ACC112 (cell line): ENCODE results near the gene NABP1.

ENCODE experiments used
- H2AFZ ChIP-seq: fragments of 200-600 bp; sonication (generic); one replicate; pipeline ENCODE4 v1.6.0; 2017; ENCODE audit warnings: antibody characterized with exemption, low read length; ENCODE audit not compliant: unreplicated experiment
- H3K27ac ChIP-seq: fragments of 200-600 bp; sonication (generic); 2 replicates; pipeline ENCODE4 v1.5.1; 2014; ENCODE audit warnings: low read depth, mild to moderate bottlenecking, antibody characterized with exemption, low read length, moderate library complexity
- H3K27me3 ChIP-seq: fragments of 200-600 bp; sonication (generic); 2 replicates; pipeline ENCODE4 v1.6.1; 2014; ENCODE audit warnings: mild to moderate bottlenecking, antibody characterized with exemption, low read length, moderate library complexity, mixed read lengths; ENCODE audit not compliant: insufficient read depth
- H3K36me3 ChIP-seq: fragments of 200-600 bp; sonication (generic); 2 replicates; pipeline ENCODE4 v1.6.1; 2016; ENCODE audit warnings: mild to moderate bottlenecking, antibody characterized with exemption, low read length, moderate library complexity, mixed read lengths; ENCODE audit not compliant: insufficient read depth
- H3K4me1 ChIP-seq: fragments of 200-600 bp; sonication (generic); one replicate; pipeline ENCODE4 v1.6.1; 2016; ENCODE audit warnings: low read length, mixed read lengths; ENCODE audit not compliant: insufficient read depth, unreplicated experiment, control insufficient read depth
- H3K4me3 ChIP-seq: fragments of 200-600 bp; sonication (generic); 2 replicates; pipeline ENCODE4 v1.5.1; 2014; ENCODE audit warnings: mild to moderate bottlenecking, low read depth, low read length
- H3K79me2 ChIP-seq: fragments of 200-600 bp; sonication (generic); one replicate; pipeline ENCODE4 v1.6.0; 2016; ENCODE audit warnings: low read length; ENCODE audit not compliant: control insufficient read depth, unreplicated experiment, insufficient read depth

Gene NABP1

DNA sequence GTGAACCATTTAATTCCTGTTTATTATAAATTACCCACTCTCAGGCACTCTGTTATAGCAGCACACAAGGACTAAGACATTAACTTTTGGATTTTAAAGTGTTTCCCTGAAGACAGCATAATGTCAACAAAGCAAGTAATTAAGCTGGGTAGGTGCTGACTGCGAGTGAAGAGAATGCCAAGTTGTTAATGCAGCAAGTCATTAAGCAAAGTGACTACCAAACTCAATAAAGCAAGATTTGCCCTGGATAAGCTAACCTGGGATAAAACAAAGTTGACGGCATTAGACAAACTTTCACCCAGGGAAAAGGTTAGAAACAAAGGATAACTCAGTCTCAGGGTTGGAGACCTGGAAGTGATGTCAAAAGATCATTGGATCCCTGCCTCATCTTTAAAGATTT is 28.4 kb upstream of the NABP1 start:
- H3K27ac ChIP-seq = no peak overlapping the region
- no peaks in the 10 kb centered on the region for H3K27me3 ChIP-seq
- no peaks in the 10 kb centered on the region for H3K79me2 ChIP-seq
- H3K4me3 ChIP-seq = no peak overlapping the region
- no peaks in the 10 kb centered on the region for H3K36me3 ChIP-seq
- H2AFZ ChIP-seq = no peak overlapping the region
- peaks cover 8% of the 10 kb centered on the region for H3K4me1 ChIP-seq

DNA sequence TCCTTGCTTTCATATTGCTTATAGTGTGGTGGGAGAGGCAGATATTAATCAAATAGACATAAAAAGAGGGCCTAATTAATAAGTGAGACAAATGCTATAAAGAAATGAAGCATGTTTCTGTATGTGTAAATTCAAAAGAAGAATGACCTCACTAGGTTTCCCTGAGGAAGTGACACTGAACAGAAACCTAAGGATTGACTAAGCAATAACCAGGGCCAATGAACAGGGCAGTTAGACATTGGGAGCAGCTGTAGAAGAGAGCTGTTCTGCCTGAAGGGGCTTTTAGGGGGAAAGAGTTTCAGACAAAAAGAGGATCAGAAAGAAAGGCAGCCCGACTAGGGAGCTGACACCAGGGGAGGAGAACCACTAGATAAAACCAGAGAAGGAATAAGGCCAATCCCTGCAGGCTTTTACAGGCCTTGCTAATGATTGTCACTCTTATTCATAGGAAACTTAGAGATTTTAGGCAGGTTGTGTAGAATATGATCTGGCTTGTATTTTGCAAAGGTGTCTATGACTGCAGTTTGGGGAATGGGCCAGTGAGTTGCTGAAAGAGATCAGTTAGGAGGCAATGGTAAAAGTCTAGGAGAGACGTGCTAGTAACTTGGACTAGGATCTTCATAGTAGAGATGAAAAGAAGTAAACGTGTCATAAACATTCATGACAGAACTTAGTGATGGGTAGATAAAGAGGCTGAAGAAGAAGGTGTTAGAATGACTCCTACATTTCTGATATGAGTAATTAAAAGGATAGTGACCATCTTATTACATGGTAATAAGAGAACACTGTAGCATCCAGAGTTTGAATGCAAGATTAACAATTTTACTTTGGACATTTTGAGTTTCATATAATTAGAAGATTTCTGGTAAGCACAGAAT is 26.8 kb upstream of the NABP1 start:
- Histone ChIP-seq H3K27me3 (no peaks in the 10 kb centered on the region), H3K27ac (no peak overlapping the region), H3K4me1 (peaks cover 12% of the 10 kb centered on the region), H2AFZ (peak overlapping the region; percentile 3), H3K79me2 (no peaks in the 10 kb centered on the region), H3K36me3 (no peaks in the 10 kb centered on the region), H3K4me3 (no peak overlapping the region)

DNA sequence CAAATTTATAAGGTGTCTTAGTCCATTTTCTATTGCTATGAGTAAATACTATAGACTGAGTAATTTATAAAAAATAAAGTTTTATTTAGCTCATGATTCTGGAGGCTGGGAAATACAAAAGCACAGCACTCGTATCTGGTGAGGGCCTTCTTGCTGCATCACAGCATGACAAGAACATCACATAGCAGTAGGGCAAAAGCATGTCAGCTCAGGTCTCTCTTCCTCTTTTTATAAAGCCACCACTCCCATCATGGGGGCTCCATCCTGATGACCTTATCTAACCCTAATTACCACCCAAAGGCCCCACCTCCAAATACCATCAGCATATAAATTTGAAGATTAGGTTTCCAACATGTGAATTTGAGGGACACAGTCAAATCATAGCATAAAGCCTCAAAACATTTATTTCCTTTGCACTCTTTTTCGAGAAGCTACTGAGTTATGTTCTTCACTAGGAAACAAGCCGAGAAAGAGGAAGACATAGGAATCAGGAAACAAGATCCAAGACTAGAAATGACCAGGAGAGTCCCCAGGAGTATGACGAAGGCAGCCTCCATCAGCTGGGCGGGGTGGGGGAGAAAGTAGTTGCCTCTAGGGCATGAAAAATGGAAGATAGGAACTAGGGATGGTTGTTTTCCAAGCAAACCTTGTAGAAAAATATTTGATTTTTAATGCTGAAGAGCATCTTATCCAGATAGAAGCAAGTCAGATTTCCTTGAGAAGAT is 24.1 kb upstream of the NABP1 start:
- H3K36me3 ChIP-seq = no peaks in the 10 kb centered on the region
- H3K4me3 ChIP-seq = no peak overlapping the region
- no peaks in the 10 kb centered on the region for H3K79me2 ChIP-seq
- H3K4me1 ChIP-seq = peaks cover 31% of the 10 kb centered on the region
- H3K27ac ChIP-seq = no peak overlapping the region
- H2AFZ ChIP-seq = no peak overlapping the region
- H3K27me3 ChIP-seq = no peaks in the 10 kb centered on the region

DNA sequence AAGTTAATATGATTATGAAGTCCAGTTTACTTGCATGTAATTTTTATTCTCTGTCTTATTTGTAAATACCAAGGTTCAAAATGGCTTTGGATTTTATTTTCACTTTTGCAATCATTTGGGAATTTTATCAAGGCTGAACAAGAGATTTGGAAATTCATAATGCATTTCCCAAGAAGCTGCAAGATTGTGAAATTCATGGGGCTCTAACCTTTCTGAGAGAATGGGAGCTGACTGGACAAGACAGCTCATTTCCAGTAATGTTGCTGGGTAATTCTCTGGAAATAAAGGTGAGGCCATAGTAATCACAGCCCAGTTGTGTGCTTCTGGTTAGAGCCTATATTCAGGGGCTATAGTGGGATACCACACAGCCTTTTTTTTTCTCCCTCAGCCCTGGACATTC is 21.5 kb upstream of the NABP1 start:
- Histone ChIP-seq H3K27ac (peak overlapping the region; percentile 70), H3K4me3 (no peak overlapping the region), H3K27me3 (no peaks in the 10 kb centered on the region), H3K79me2 (no peaks in the 10 kb centered on the region), H3K4me1 (peaks cover 32% of the 10 kb centered on the region), H3K36me3 (no peaks in the 10 kb centered on the region), H2AFZ (peak overlapping the region; percentile 67)

DNA sequence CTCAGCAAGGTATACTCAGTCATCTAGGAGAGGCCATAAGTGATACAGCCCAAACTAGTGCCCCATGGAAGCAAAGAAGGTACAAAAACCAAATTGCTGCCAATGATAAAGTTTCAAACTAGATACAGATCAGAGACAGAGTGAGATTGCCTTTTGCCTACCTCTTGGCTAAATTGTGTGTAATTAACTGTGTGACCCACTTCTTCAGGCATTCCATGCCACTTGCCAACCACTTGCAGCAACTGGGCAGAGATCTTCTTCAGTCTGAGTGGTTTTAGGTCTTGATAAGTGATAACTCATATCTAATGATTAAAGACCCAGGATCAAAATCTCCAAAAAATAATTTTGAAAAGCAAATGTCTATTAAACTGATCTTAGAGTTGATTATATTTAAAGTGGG is 21.1 kb upstream of the NABP1 start:
- H3K79me2 ChIP-seq = no peaks in the 10 kb centered on the region
- H3K27me3 ChIP-seq = no peaks in the 10 kb centered on the region
- peaks cover 32% of the 10 kb centered on the region for H3K4me1 ChIP-seq
- no peak overlapping the region for H2AFZ ChIP-seq
- H3K27ac ChIP-seq = peak overlapping the region; percentile 70
- no peaks in the 10 kb centered on the region for H3K36me3 ChIP-seq
- H3K4me3 ChIP-seq = no peak overlapping the region

DNA sequence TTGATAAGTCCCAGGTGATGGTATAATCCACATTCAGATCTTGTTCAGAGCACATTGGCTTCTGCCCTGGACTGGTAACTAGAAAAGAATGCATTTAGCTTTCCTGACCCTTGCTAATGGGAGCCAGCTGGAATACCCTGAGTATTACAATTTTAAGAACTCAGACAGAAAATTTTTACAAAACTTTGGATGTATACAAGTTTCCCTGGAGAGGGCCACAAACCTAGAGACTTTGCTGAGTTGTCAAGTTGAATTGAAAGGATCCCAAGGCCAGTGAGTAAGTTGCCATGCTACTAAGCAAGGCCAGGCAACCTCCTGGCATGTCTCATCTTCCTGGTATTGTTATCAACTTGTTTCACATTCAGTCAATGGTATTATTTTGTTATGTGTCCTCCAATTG is 20.0 kb upstream of the NABP1 start:
- Histone ChIP-seq H3K4me1 (peaks cover 32% of the 10 kb centered on the region), H3K79me2 (no peaks in the 10 kb centered on the region), H3K27me3 (no peaks in the 10 kb centered on the region), H2AFZ (peak overlapping the region; percentile 20), H3K4me3 (no peak overlapping the region), H3K36me3 (no peaks in the 10 kb centered on the region), H3K27ac (peak overlapping the region; percentile 65)

DNA sequence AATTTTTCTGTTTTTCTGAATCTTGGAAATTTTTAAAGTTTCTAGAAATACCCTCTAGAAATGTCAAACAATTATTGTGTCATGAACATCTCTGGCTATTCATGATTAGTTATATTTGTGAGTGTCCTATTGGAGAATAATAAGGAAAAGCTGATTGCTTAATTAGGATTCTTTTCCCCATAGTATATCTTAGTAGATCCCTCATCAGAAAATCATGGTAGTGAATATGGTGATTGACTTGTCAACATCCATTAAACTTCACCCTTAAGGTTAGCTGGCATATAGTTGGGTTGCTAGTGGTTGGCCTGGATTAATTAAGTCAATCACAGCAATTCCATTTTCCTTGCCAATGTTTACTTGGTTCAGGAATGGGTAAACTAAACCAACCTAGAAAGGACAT is 18.7 kb upstream of the NABP1 start:
- Histone ChIP-seq H2AFZ (no peak overlapping the region), H3K4me3 (no peak overlapping the region), H3K27ac (no peak overlapping the region), H3K36me3 (no peaks in the 10 kb centered on the region), H3K4me1 (peaks cover 32% of the 10 kb centered on the region), H3K79me2 (no peaks in the 10 kb centered on the region), H3K27me3 (no peaks in the 10 kb centered on the region)

DNA sequence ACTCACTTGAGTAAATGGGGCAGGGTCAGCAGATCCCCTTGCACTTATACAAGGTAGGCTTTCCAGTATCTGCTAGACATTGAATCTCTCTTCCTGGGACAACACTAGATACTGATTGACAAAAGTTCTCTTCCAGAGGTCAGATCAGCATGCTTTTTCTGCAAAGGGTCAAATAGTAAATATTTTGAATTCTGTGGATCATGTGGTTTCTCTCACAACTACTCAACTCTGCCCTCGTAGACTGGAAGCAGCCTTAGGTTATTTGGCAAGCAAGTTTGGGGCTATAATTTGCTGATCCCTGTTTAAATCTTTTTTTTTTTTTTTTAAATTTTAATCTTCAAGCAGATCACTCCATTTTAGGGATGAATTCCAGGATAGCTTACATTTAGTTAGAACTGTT is 17.4 kb upstream of the NABP1 start:
- H3K27me3 ChIP-seq = no peaks in the 10 kb centered on the region
- H3K27ac ChIP-seq = no peak overlapping the region
- H3K36me3 ChIP-seq = no peaks in the 10 kb centered on the region
- H2AFZ ChIP-seq = no peak overlapping the region
- peaks cover 40% of the 10 kb centered on the region for H3K4me1 ChIP-seq
- no peaks in the 10 kb centered on the region for H3K79me2 ChIP-seq
- H3K4me3 ChIP-seq = no peak overlapping the region

DNA sequence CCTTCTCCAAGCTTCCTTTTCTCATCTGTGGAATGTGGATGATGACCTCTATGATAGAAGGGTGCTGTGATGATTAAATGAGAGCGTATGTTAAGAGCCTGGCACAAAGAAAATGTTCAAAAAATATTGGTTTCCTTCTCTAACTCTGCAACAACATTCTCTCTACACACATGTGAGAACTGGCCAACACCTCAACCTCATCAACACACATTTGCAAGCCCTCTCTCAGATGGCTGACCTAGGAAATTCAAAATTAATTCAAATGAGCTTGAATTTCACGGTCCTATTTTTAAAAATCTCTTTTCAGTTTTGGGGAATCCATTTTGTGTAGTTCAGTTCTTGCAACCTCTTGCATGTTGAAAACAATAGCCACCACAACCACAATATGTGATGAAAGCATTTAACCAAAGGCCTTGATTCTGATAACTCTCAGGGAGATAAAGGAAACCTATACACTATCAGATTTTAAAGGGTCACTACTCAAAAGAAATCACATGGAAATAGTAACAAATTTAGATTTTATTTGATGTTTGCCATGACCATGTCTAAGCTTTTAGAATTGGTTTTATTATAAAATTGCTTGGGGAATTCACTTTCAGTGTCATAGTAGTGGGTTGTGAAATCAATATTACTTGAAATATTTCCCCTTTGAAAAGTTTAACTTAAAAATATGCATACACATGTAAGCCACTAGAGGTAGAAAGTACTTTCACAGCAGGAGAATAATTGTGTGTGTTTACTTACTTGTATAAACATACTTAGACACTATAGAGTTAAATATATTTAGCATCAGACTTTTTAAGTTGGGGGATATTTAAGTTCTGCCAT is 16.6 kb upstream of the NABP1 start:
- no peaks in the 10 kb centered on the region for H3K36me3 ChIP-seq
- H3K4me1 ChIP-seq = peaks cover 40% of the 10 kb centered on the region
- H2AFZ ChIP-seq = no peak overlapping the region
- no peak overlapping the region for H3K4me3 ChIP-seq
- H3K27ac ChIP-seq = no peak overlapping the region
- H3K27me3 ChIP-seq = no peaks in the 10 kb centered on the region
- H3K79me2 ChIP-seq = no peaks in the 10 kb centered on the region

DNA sequence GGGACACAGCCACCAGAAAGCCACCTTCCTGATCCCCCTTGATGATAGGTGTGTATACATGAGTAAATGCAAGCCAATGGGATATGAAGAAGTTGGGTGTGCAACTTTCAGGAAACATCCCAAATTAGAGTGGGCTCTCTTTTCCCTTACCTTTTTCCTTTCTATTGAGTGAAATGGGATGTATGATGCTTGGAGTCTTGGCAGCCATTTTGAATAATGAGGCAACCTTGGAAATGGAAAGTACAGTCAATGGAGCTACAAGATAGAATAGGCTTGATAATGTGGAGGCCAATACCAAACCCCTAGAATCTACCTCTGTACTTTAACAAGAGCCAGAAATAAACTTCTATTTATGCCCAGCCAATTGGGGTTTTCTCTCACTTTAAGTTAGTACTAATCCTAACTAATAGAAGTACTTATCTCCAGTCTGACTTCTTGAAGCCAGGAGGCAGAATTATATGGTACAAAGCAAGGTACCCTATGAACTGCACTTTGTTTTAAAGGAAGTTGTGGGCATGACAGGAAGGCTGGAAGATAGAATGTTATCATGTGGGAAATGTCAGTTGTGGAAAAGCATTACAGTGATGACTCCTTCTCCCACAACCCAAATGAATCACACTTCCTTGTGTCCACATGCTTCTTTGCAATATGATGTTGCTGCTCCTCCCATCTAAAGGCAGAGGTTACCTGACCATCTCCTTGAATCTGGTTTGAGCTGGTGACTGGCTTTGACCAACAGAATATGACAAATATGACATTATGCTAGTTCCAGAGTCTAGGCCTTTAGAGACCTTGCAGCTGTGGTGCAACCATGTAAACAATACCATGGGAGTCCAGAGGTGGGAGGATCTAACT is 12.9 kb upstream of the NABP1 start:
- H3K27ac ChIP-seq = peak overlapping the region; percentile 44; the same call in 1 of the 2 replicates
- H3K36me3 ChIP-seq = no peaks in the 10 kb centered on the region
- H3K79me2 ChIP-seq = no peaks in the 10 kb centered on the region
- no peak overlapping the region for H3K4me3 ChIP-seq
- peaks cover 23% of the 10 kb centered on the region for H3K4me1 ChIP-seq
- H2AFZ ChIP-seq = peak overlapping the region; percentile 8
- H3K27me3 ChIP-seq = no peaks in the 10 kb centered on the region
